H1 (cell line): ENCODE measurements around the gene AKIRIN1. TPM values are rescaled to one million over a fixed set of nuclear protein-coding genes. Genes with fewer than 3 reads are reported as not detected.

Experiments used
- CTCF ChIA-PET: fragments of 300-600 bp; sonication (Branson Sonifier 250); formaldehyde crosslinking; loops from one replicate; lab custom pipeline; 2021; ENCODE audit not compliant: partially characterized antibody; lab: Charles Lee
- POLR2A ChIA-PET: fragments of 300-600 bp; sonication (Branson Sonifier 250); formaldehyde crosslinking; loops from one replicate; lab custom pipeline; 2021; ENCODE audit warnings: inconsistent platforms; ENCODE audit not compliant: partially characterized antibody; lab: Charles Lee
- DNase-seq, 2 experiments: peaks; one replicate each; pipeline versions ENCODE4 v3.0.0 to v3.0.0-alpha.2; 2010 to 2022; ENCODE audit warnings: low spot score in 2 of 2, low read depth in 1 of 2, mixed read lengths in 1 of 2
- FAIRE-seq: peaks from 2 replicates; lab custom pipeline; 2011; peaks lifted over from hg19 to GRCh38; lab: Jason Lieb, UNC
- H2AFZ ChIP-seq: 2 replicates; pipeline ENCODE4 v1.8.1; 2012; ENCODE audit warnings: low read length, inconsistent platforms
- H2AK5ac ChIP-seq: 2 replicates; pipeline ENCODE4 v1.6.1; 2013; ENCODE audit warnings: low read depth, low read length
- H2BK120ac ChIP-seq: replicated peaks from 2 replicates; pipeline ENCODE3; 2013; ENCODE audit warnings: low read depth, low read length, inconsistent platforms
- H2BK12ac ChIP-seq: 2 replicates; pipeline ENCODE4 v1.6.1; 2013; ENCODE audit warnings: low read depth, low read length
- H2BK15ac ChIP-seq: 2 replicates; pipeline ENCODE4 v1.6.1; 2013; ENCODE audit warnings: low read length
- H2BK20ac ChIP-seq: 2 replicates; pipeline ENCODE4 v1.6.1; 2013; ENCODE audit warnings: low read length
- H2BK5ac ChIP-seq: 2 replicates; pipeline ENCODE4 v1.6.1; 2013; ENCODE audit warnings: low read depth, low read length
- H3K14ac ChIP-seq: 2 replicates; pipeline ENCODE4 v1.6.1; 2013; ENCODE audit warnings: inconsistent platforms; ENCODE audit not compliant: insufficient read length
- H3K18ac ChIP-seq: 2 replicates; pipeline ENCODE4 v1.6.1; 2013; ENCODE audit warnings: low read length; ENCODE audit errors: extremely low read depth
- H3K23ac ChIP-seq: 2 replicates; pipeline ENCODE4 v1.6.1; 2013; ENCODE audit warnings: inconsistent platforms; ENCODE audit not compliant: insufficient read length
- H3K23me2 ChIP-seq: 2 replicates; pipeline ENCODE4 v1.6.1; 2013; ENCODE audit warnings: low read depth, low read length
- H3K27ac ChIP-seq: 2 replicates; pipeline ENCODE4 v1.6.1; 2011; ENCODE audit warnings: low read depth, low read length, inconsistent platforms
- H3K27me3 ChIP-seq, 4 experiments: replicated peaks in 1 of 4; 1 replicate in 1 of 4; 2 replicates in 3 of 4; pipeline versions ENCODE4 v1.6.1 to v1.8.1; 2011 to 2013; ENCODE audit warnings: low read length in 3 of 4, mild to moderate bottlenecking in 3 of 4, inconsistent platforms in 2 of 4, mixed read lengths in 2 of 4, moderate library complexity in 1 of 4; ENCODE audit not compliant: control insufficient read depth in 3 of 4, insufficient read depth in 3 of 4; ENCODE audit errors: extremely low read depth in 1 of 4
- H3K36me3 ChIP-seq, 4 experiments: 2 replicates each; pipeline versions ENCODE4 v1.6.1 to v1.8.1; 2011 to 2013; ENCODE audit warnings: mild to moderate bottlenecking in 4 of 4, low read length in 3 of 4, moderate library complexity in 2 of 4, control low read depth in 1 of 4, inconsistent platforms in 1 of 4; ENCODE audit not compliant: insufficient read depth in 4 of 4, control insufficient read depth in 2 of 4
- H3K4ac ChIP-seq: replicated peaks from 2 replicates; pipeline ENCODE3; 2013; ENCODE audit warnings: low read length, low read depth, mixed read lengths, inconsistent platforms; ENCODE audit not compliant: insufficient read length
- H3K4me1 ChIP-seq, 4 experiments: replicated peaks in 1 of 4; 1 replicate in 1 of 4; 2 replicates in 3 of 4; pipeline versions ENCODE4 v1.6.1 to v1.8.1; 2011 to 2013; ENCODE audit warnings: low read length in 3 of 4, inconsistent platforms in 2 of 4, mixed read lengths in 1 of 4; ENCODE audit not compliant: insufficient read depth in 4 of 4, control insufficient read depth in 3 of 4
- H3K4me2 ChIP-seq, 2 experiments: 2 replicates each; pipeline versions ENCODE4 v1.6.1 to v1.8.1; 2011 to 2013; ENCODE audit warnings: low read depth in 2 of 2, low read length in 2 of 2, control low read depth in 1 of 2, inconsistent platforms in 1 of 2, mild to moderate bottlenecking in 1 of 2; ENCODE audit not compliant: insufficient read depth in 1 of 2
- H3K4me3 ChIP-seq, 4 experiments: fragments of 200-600, 300-600 bp in 1 of 4; sonication (generic), shearing (Covaris generic), sonication (Bioruptor Twin) in 1 of 4; 2 replicates each; pipeline versions ENCODE4 v1.5.1 to v1.8.1; 2011 to 2016; ENCODE audit warnings: low read length in 4 of 4, low read depth in 3 of 4, control low read depth in 2 of 4, inconsistent platforms in 2 of 4, mild to moderate bottlenecking in 2 of 4, mixed read lengths in 1 of 4, moderate library complexity in 1 of 4; ENCODE audit not compliant: insufficient read depth in 2 of 4; ENCODE audit errors: extremely low read depth in 1 of 4
- H3K56ac ChIP-seq: replicated peaks from 2 replicates; pipeline ENCODE3; 2013; ENCODE audit warnings: low read depth, mild to moderate bottlenecking, mixed read lengths, low read length, inconsistent platforms; ENCODE audit not compliant: insufficient read length
- H3K79me1 ChIP-seq: 2 replicates; pipeline ENCODE4 v1.6.1; 2013; ENCODE audit warnings: low read depth, low read length, control low read depth
- H3K79me2 ChIP-seq, 2 experiments: 2 replicates each; pipeline versions ENCODE4 v1.6.1 to v1.8.1; 2012 to 2013; ENCODE audit warnings: low read length in 2 of 2, mild to moderate bottlenecking in 2 of 2, inconsistent platforms in 1 of 2; ENCODE audit not compliant: insufficient read depth in 2 of 2, control insufficient read depth in 1 of 2
- H3K9ac ChIP-seq, 4 experiments: replicated peaks in 1 of 4; 1 replicate in 1 of 4; 2 replicates in 3 of 4; pipeline versions ENCODE4 v1.6.1 to v1.8.1; 2011 to 2013; ENCODE audit warnings: low read depth in 3 of 4, low read length in 3 of 4, control low read depth in 2 of 4, mild to moderate bottlenecking in 2 of 4, moderate library complexity in 2 of 4, inconsistent platforms in 1 of 4; ENCODE audit errors: extremely low read depth in 1 of 4
- H3K9me3 ChIP-seq, 2 experiments: 2 replicates each; pipeline versions ENCODE4 v1.6.1 to v1.8.1; 2012 to 2013; ENCODE audit warnings: mild to moderate bottlenecking in 2 of 2, moderate library complexity in 2 of 2, control low read depth in 1 of 2, inconsistent platforms in 1 of 2, low read depth in 1 of 2, low read length in 1 of 2, mixed read lengths in 1 of 2; ENCODE audit not compliant: insufficient read depth in 2 of 2
- H4K20me1 ChIP-seq, 2 experiments: replicated peaks in 1 of 2; 2 replicates each; pipeline versions ENCODE3 to v1.8.1; 2011 to 2013; ENCODE audit warnings: inconsistent platforms in 2 of 2, low read length in 2 of 2, mild to moderate bottlenecking in 1 of 2; ENCODE audit not compliant: insufficient read depth in 2 of 2, control insufficient read depth in 1 of 2
- H4K5ac ChIP-seq: 2 replicates; pipeline ENCODE4 v1.6.1; 2013; ENCODE audit warnings: low read length, low read depth, mixed read lengths, inconsistent platforms; ENCODE audit not compliant: insufficient read length
- H4K8ac ChIP-seq: 2 replicates; pipeline ENCODE4 v1.8.0; 2013; ENCODE audit warnings: mild to moderate bottlenecking, moderate library complexity, low read length, inconsistent platforms; ENCODE audit not compliant: insufficient read depth; ENCODE audit errors: extremely low read depth
- H4K91ac ChIP-seq: replicated peaks from 2 replicates; pipeline ENCODE3; 2013; ENCODE audit warnings: low read length, mixed read lengths, inconsistent platforms; ENCODE audit not compliant: insufficient read length
- BRCA1 ChIP-seq: IDR thresholded peaks from 2 replicates; pipeline ENCODE4 v1.6.1; 2012; ENCODE audit warnings: low read depth, low read length, improper control_type of control experiment
- CEBPB ChIP-seq: IDR thresholded peaks from 2 replicates; pipeline ENCODE4 v1.6.1; 2012; ENCODE audit warnings: low read depth, low read length
- E2F6 ChIP-seq: IDR thresholded peaks from 2 replicates; pipeline ENCODE4 v1.6.1; 2012; ENCODE audit warnings: inconsistent platforms
- GTF2F1 ChIP-seq: IDR thresholded peaks from 2 replicates; pipeline ENCODE4 v1.6.1; 2012; ENCODE audit warnings: low read depth, low read length, improper control_type of control experiment, borderline replicate concordance
- HDAC6 ChIP-seq: IDR thresholded peaks from one replicate; pipeline ENCODE4 v1.7.1; 2012; ENCODE audit warnings: low read depth, mild to moderate bottlenecking, inconsistent platforms, low read length, moderate library complexity
- JUN ChIP-seq: IDR thresholded peaks from 2 replicates; pipeline ENCODE4 v1.6.1; 2011; ENCODE audit warnings: low read depth, mild to moderate bottlenecking, improper control_type of control experiment, low read length
- KDM1A ChIP-seq: fragments of 200-600, 300-600 bp; sonication (generic); IDR thresholded peaks from 2 replicates; pipeline ENCODE4 v1.7.1; 2016; ENCODE audit warnings: mild to moderate bottlenecking, low read length, borderline replicate concordance
- SAP30 ChIP-seq: fragments of 300-600 bp; sonication (generic); IDR thresholded peaks from 2 replicates; pipeline ENCODE4 v1.7.1; 2012; ENCODE audit warnings: low read length, moderate library complexity, mild to moderate bottlenecking, inconsistent platforms; ENCODE audit not compliant: insufficient read depth, insufficient replicate concordance
- SP4 ChIP-seq: IDR thresholded peaks from 2 replicates; pipeline ENCODE4 v1.6.1; 2012; ENCODE audit warnings: low read length, inconsistent platforms
- TAF1 ChIP-seq: IDR thresholded peaks from 2 replicates; pipeline ENCODE4 v1.6.1; 2011; ENCODE audit warnings: mild to moderate bottlenecking, low read depth, low read length
- TEAD4 ChIP-seq: IDR thresholded peaks from 2 replicates; pipeline ENCODE4 v1.6.1; 2012; ENCODE audit warnings: low read depth, low read length, inconsistent platforms, mixed read lengths
- YY1 ChIP-seq: IDR thresholded peaks from 2 replicates; pipeline ENCODE4 v1.6.1; 2011; ENCODE audit warnings: low read depth, mild to moderate bottlenecking, low read length
- WGBS, 2 experiments: shearing (Covaris generic) in 1 of 2; methylation state at CpG; one replicate each; pipeline versions ENCODE4 v1.1.6 to v1.1.7; 2013 to 2015; ENCODE audit warnings: low lambda C conversion rate in 2 of 2, mixed read lengths in 2 of 2, inconsistent platforms in 1 of 2, low coverage in 1 of 2, missing lambda C conversion rate in 1 of 2; ENCODE audit not compliant: insufficient replicate concordance in 2 of 2, insufficient coverage in 1 of 2, insufficient read length in 1 of 2; ENCODE audit errors: extremely low coverage in 1 of 2, missing lambda C conversion rate in 1 of 2; 5-methylcytosine and 5-hydroxymethylcytosine counted together
- polyA plus RNA-seq, 7 experiments: library from polyadenylated mRNA; depleted of rRNA in 3 of 7; stranded (reverse) in 5 of 7; unstranded in 2 of 7; fragments of >200 nt in 5 of 7; fragments of 200-250 nt in 2 of 7; gene quantifications; 1 replicate in 5 of 7; 2 replicates in 1 of 7; 4 replicates in 1 of 7; pipeline versions ENCODE4 v1.2.1 to v1.2.3, GENCODE V29; 2011 to 2013; ENCODE audit warnings: missing spikeins in 2 of 7, mixed read lengths in 2 of 7
- total RNA-seq: library from RNA; stranded (reverse); fragmentation: NEBNext Ultra II Directional; extraction: Animal tissue kit (Norgen Biotek cat#: 25700); gene quantifications from 2 replicates; pipeline ENCODE4 v1.2.1, GENCODE V29; 2021

AKIRIN1 gene
- total and polyA plus RNA-seq, 2 of the 8 experiments (the other 6 are each of a cell fraction or from before 2014, with no cell fraction given): 148 to 236 TPM

DNA sequence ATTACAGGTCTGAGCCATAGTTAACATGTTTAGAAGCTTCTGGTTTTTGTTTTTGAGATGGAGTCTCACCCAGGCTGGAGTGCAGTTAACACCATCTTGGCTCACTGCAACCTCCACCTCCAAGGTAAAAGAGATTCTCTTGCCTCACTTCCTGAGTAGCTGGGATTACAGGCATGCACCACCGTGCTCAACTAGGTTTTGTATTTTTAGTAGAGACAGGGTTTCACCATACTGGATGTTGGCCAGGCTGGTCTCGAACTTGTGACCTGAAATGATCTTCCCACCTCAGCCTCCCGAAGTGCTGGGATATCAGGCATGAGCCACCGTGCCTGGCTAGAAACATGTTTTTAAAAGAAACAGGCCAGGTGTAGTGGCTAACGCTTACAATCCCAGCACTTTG, 45.6 kb downstream of the AKIRIN1 start:
- no peak overlapping the region for H4K91ac ChIP-seq
- 88% methylated on average over 5 of the region's 5 CpGs; no CpG with 5 or more reads in 1 of the 2 experiments for WGBS, 2 experiments
- no peak overlapping the region for H2BK12ac ChIP-seq
- H3K56ac ChIP-seq: no peak overlapping the region
- no peak overlapping the region for H3K4me3 ChIP-seq
- no peak overlapping the region for H2BK15ac ChIP-seq
- no peak overlapping the region for H2AFZ ChIP-seq
- no peak overlapping the region for H3K14ac ChIP-seq
- H3K4me1 ChIP-seq: no peaks in the 10 kb centered on the region
- H3K18ac ChIP-seq: no peak overlapping the region
- H3K79me2 ChIP-seq: 0 out of 4 replicates have a peak, but pooled peaks cover 0 to 7% of the 10 kb centered on the region in 2 experiments
- FAIRE-seq: no peak
- H2AK5ac ChIP-seq: no peak overlapping the region
- POLR2A ChIA-PET: interaction anchor here (1.1 to 8.9 kb wide), 4 partner anchors 10 to 31 kb away, joined by 4 to 76 read pairs (median 9); partner anchors contain the start of gene NDUFS5
- H3K36me3 ChIP-seq: peaks cover 6 to 57% (median 28%) of the 10 kb centered on the region in 4 experiments
- DNase-seq: no peak
- no peak overlapping the region for H2BK5ac ChIP-seq
- no peaks in the 10 kb centered on the region for H3K23me2 ChIP-seq
- H2BK20ac ChIP-seq: no peak overlapping the region
- no peak overlapping the region for H3K27ac ChIP-seq
- no peaks in the 10 kb centered on the region for H3K79me1 ChIP-seq
- CTCF ChIA-PET: interaction anchor here (0.9 to 1.3 kb wide), 2 partner anchors 30 to 55 kb away, joined by 3 read pairs; no protein-coding TSS in a partner anchor
- H3K9ac ChIP-seq: no peak overlapping the region
- no peak overlapping the region for H4K5ac ChIP-seq
- no peak overlapping the region for H4K8ac ChIP-seq
- no peak overlapping the region for H3K4me2 ChIP-seq
- no peaks in the 10 kb centered on the region for H3K27me3 ChIP-seq
- no peaks in the 10 kb centered on the region for H3K9me3 ChIP-seq
- no peak overlapping the region for H2BK120ac ChIP-seq
- no peak overlapping the region for H3K4ac ChIP-seq
- no peak overlapping the region for H3K23ac ChIP-seq
- H4K20me1 ChIP-seq: peaks cover 2% of the 10 kb centered on the region in 2 experiments
- no peak for TF ChIP-seq GTF2F1
- no peak for TF ChIP-seq TEAD4
- TF ChIP-seq TAF1: no peak
- TF ChIP-seq JUN: no peak
- no peak for TF ChIP-seq CEBPB
- no peak for TF ChIP-seq BRCA1
- no peak for TF ChIP-seq KDM1A
- no peak for TF ChIP-seq SP4
- no peak for TF ChIP-seq HDAC6
- no peak for TF ChIP-seq E2F6
- no peak for TF ChIP-seq YY1
- no peak for TF ChIP-seq SAP30
